ENCODE data around the gene SLC6A13. TPM values are rescaled to one million over a fixed set of nuclear protein-coding genes. Genes with fewer than 3 reads are reported as not detected.

The SLC6A13 gene
- total and polyA plus RNA-seq, 12 donors: 0.87 to 6.1 (median 3.2) TPM

- Histone ChIP-seq H3K36me3 (no peaks in the 10 kb centered on the region), H3K27ac (no peak overlapping the region), H3K9me3 (peaks cover 0 to 22% (median 2%) of the 10 kb centered on the region in 11 donors), H3K4me3 (no peak overlapping the region), H3K27me3 (no peaks in the 10 kb centered on the region), H3K4me1 (no peaks in the 10 kb centered on the region)
- WGBS, 2 donors: 79% methylated on average over 7 of the region's 7 CpGs
- DNase-seq: no peak
- ATAC-seq: no peak
- intact Hi-C loops (cut with DNase I): no loop called here
- TF ChIP-seq, protein P1, sequence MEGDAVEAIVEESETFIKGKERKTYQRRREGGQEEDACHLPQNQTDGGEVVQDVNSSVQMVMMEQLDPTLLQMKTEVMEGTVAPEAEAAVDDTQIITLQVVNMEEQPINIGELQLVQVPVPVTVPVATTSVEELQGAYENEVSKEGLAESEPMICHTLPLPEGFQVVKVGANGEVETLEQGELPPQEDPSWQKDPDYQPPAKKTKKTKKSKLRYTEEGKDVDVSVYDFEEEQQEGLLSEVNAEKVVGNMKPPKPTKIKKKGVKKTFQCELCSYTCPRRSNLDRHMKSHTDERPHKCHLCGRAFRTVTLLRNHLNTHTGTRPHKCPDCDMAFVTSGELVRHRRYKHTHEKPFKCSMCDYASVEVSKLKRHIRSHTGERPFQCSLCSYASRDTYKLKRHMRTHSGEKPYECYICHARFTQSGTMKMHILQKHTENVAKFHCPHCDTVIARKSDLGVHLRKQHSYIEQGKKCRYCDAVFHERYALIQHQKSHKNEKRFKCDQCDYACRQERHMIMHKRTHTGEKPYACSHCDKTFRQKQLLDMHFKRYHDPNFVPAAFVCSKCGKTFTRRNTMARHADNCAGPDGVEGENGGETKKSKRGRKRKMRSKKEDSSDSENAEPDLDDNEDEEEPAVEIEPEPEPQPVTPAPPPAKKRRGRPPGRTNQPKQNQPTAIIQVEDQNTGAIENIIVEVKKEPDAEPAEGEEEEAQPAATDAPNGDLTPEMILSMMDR (IDR thresholded peaks at IDR 0.05): no peak
Observed at GRCh38 chr12:234019-234418, 28.6 kb downstream of the SLC6A13 start.

GRCh38 chr12:233615-233968 lies 29.0 kb downstream of the SLC6A13 start:
- no peak overlapping the region for H3K27ac ChIP-seq
- H3K9me3 ChIP-seq: peaks cover 0 to 22% (median 2%) of the 10 kb centered on the region in 11 donors
- TF ChIP-seq, protein P1 (IDR thresholded peaks at IDR 0.05): no peak
- H3K4me3 ChIP-seq: no peak overlapping the region
- H3K36me3 ChIP-seq: no peaks in the 10 kb centered on the region
- no peak for DNase-seq
- 65 to 77% methylated on average over 3 of the region's 3 CpGs for WGBS, 2 donors
- no peaks in the 10 kb centered on the region for H3K4me1 ChIP-seq
- no peak for ATAC-seq
- no peaks in the 10 kb centered on the region for H3K27me3 ChIP-seq
- intact Hi-C loops (cut with DNase I): no loop called here

GRCh38 chr12:232731-233614 lies 29.7 kb downstream of the SLC6A13 start:
- 55 to 60% methylated on average over 19 of the region's 19 CpGs for WGBS, 2 donors
- Histone ChIP-seq H3K27ac (no peak overlapping the region), H3K4me1 (no peaks in the 10 kb centered on the region), H3K4me3 (no peak overlapping the region), H3K9me3 (peaks cover 0 to 22% (median 2%) of the 10 kb centered on the region in 11 donors), H3K36me3 (no peaks in the 10 kb centered on the region), H3K27me3 (no peaks in the 10 kb centered on the region)
- intact Hi-C loops (cut with DNase I): no loop called here
- TF ChIP-seq, protein P1 (IDR thresholded peaks at IDR 0.05): no peak
- ATAC-seq (peak in 1 of 8 donors; percentile 20), DNase-seq (no peak)

- TF ChIP-seq, protein P1 (IDR thresholded peaks at IDR 0.05): no peak
Observed at GRCh38 chr12:230925-231671, 31.5 kb downstream of the SLC6A13 start.

More at GRCh38 chr12:230925-231671, 31.5 kb downstream of the SLC6A13 start:
- Histone ChIP-seq H3K4me3 (no peak overlapping the region), H3K27me3 (no peaks in the 10 kb centered on the region), H3K27ac (no peak overlapping the region), H3K4me1 (no peaks in the 10 kb centered on the region), H3K36me3 (no peaks in the 10 kb centered on the region), H3K9me3 (peaks cover 0 to 11% (median 2%) of the 10 kb centered on the region in 11 donors)
- DNase-seq (no peak), ATAC-seq (no peak)
- 63 to 68% methylated on average over 14 of the region's 14 CpGs for WGBS, 2 donors
- intact Hi-C loops (cut with DNase I): no loop called here

Data from heart right ventricle (tissue), 16 donors.